Measurements from ENCODE around the gene TRNAU1AP. TPM values are rescaled to one million over a fixed set of nuclear protein-coding genes. Genes with fewer than 3 reads are reported as not detected.
"Not testable (repeated sequence)": the region's sequence is repeated elsewhere in the genome, so short reads cannot be mapped to it uniquely, and the experiment has no call there.

TRNAU1AP gene
- total RNA-seq, 4 donors from 2014 or later = 4.1 to 25.4 (median 12.4) TPM

DNA sequence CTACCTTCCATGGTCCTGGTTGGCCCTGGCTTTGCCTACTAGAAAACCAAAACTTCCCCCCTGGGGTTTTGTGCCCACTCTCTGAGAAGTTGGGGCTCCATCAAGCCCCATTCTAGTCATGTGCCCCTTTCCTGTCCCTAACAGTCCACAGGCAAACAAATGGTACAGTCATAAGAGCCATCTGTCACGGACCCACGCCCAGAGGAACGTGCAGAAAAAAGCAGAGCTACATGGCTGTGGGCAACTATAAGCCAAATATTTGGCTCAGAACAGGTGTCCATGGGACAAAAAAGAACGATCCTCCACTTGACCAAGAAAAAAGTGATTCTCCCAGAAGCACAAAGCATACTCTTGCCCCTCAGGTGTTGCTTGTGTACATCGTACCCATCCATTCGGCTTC, 14.6 kb upstream of the TRNAU1AP start:
- H3K27me3 ChIP-seq = no peaks in the 10 kb centered on the region
- intact Hi-C loops (cut with DNase I; ENCODE audit: low total_unique reads) (no loop called here), in situ Hi-C loops (cut with MboI; ENCODE audit: low pct_ligation_motif_present in 1 of 4, low pct_unique_long_range_greater_than_20kb in 1 of 4, low sequenced_read_pairs in 3 of 4) (no loop called here)
- 75 to 100% methylated on average over 2 to 6 of the region's 6 CpGs for WGBS, 2 donors (ENCODE audit: low coverage in 1 of 2)
- H3K36me3 ChIP-seq = no peaks in the 10 kb centered on the region
- H3K9me3 ChIP-seq = no peaks in the 10 kb centered on the region
- TF ChIP-seq, protein P1, sequence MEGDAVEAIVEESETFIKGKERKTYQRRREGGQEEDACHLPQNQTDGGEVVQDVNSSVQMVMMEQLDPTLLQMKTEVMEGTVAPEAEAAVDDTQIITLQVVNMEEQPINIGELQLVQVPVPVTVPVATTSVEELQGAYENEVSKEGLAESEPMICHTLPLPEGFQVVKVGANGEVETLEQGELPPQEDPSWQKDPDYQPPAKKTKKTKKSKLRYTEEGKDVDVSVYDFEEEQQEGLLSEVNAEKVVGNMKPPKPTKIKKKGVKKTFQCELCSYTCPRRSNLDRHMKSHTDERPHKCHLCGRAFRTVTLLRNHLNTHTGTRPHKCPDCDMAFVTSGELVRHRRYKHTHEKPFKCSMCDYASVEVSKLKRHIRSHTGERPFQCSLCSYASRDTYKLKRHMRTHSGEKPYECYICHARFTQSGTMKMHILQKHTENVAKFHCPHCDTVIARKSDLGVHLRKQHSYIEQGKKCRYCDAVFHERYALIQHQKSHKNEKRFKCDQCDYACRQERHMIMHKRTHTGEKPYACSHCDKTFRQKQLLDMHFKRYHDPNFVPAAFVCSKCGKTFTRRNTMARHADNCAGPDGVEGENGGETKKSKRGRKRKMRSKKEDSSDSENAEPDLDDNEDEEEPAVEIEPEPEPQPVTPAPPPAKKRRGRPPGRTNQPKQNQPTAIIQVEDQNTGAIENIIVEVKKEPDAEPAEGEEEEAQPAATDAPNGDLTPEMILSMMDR (IDR thresholded peaks at IDR 0.05) = no peak
- TF ChIP-seq POLR2AphosphoS5 (IDR thresholded peaks at IDR 0.05) = no peak
- TF ChIP-seq EP300 (IDR thresholded peaks at IDR 0.05; ENCODE audit: low read depth) = no peak
- TF ChIP-seq POLR2A (IDR thresholded peaks at IDR 0.05) = no peak
- H3K4me1 ChIP-seq = peaks cover 0 to 9% (median 4%) of the 10 kb centered on the region in 4 donors
- H3K4me3 ChIP-seq = no peak overlapping the region
- DNase-seq = no peak
- H3K27ac ChIP-seq = no peak overlapping the region

DNA sequence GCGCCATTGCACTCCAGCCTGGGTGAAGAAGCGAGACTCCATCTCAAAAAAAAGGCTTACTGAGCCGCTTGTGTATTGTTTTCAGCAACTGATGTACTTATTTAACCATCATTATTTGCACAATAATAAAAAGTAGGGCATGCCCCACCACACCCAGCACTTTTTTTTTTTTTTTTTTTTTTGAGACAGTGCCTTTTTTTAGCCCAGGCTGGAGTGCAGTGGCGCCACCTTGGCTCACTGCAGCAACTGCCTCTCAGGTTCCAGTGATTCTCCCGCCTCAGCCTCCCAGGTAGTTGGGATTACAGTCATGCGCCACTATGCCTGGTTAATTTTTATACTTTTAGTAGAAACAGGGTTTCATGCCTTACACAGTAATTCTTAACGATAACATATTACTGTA, 12.2 kb upstream of the TRNAU1AP start:
- H3K9me3 ChIP-seq = no peaks in the 10 kb centered on the region
- in situ Hi-C loops (cut with MboI; ENCODE audit: low pct_ligation_motif_present in 1 of 4, low pct_unique_long_range_greater_than_20kb in 1 of 4, low sequenced_read_pairs in 3 of 4) (no loop called here), intact Hi-C loops (cut with DNase I; ENCODE audit: low total_unique reads) (no loop called here)
- no peak overlapping the region for H3K27ac ChIP-seq
- TF ChIP-seq, protein P1 (IDR thresholded peaks at IDR 0.05) = peak in 1 of 5 experiments; percentile 6
- no peak for TF ChIP-seq POLR2AphosphoS5 (IDR thresholded peaks at IDR 0.05)
- peaks cover 0 to 9% (median 4%) of the 10 kb centered on the region in 4 donors for H3K4me1 ChIP-seq
- WGBS, 2 donors (ENCODE audit: low coverage in 1 of 2) = 61 to 75% methylated on average over 4 to 7 of the region's 7 CpGs
- no peaks in the 10 kb centered on the region for H3K36me3 ChIP-seq
- H3K4me3 ChIP-seq = no peak overlapping the region
- H3K27me3 ChIP-seq = no peaks in the 10 kb centered on the region
- DNase-seq = no peak

DNA sequence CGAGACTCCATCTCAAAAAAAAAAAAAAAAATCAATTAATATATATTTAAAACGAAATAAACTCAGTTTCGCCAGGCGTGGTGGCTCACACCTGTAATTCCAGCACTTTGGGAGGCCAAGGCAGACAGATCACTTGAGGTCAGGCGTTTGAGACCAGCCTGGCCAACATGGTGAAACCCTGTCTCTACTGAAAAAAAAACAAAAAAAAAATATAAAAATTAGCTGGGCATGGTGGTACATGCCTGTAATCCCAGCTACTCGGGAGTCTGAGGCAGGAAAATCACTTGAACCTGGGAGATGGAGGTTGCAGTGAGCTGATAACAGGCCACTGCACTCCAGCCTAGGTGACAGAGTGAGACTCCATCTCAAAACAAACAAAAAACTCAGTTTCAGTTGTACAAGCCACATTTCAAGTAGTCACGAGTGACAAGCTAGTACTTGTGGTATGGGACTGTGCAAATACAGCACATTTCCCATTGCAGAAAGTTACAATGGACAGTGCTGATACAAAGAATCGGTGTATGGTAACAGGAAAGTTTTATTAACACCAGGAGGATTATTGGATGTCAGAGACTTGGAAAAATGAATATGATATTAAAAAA, 11.4 kb upstream of the TRNAU1AP start:
- intact Hi-C loops (cut with DNase I; ENCODE audit: low total_unique reads); in situ Hi-C loops (cut with MboI; ENCODE audit: low pct_ligation_motif_present in 1 of 4, low pct_unique_long_range_greater_than_20kb in 1 of 4, low sequenced_read_pairs in 3 of 4); H3K4me1 ChIP-seq; H3K9me3 ChIP-seq; H3K27me3 ChIP-seq; H3K27ac ChIP-seq; DNase-seq; H3K4me3 ChIP-seq; H3K36me3 ChIP-seq: not testable (repeated sequence)
- 81 to 87% methylated on average over 7 to 8 of the region's 8 CpGs for WGBS, 2 donors (ENCODE audit: low coverage in 1 of 2)

DNA sequence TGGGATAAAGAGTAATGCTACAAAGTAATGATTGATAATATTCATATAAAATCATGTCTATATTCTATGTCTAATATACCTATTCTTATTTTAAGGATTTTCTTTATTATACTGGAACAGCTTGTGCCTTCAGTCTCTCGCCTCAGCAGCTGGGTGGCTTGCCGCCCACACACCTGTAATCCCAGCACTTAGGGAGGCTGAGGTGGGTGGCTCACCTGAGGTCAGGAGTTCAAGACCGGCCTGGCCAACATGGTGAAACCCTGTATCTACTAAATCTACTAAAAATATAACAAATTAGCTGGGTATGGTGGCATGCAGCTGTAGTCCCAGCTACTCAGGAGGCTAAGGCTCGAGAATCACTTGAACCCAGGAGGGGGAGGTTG, 7.6 kb upstream of the TRNAU1AP start:
- H3K27ac ChIP-seq = no peak overlapping the region
- no peak overlapping the region for H3K4me3 ChIP-seq
- no peaks in the 10 kb centered on the region for H3K9me3 ChIP-seq
- TF ChIP-seq, protein P1 (IDR thresholded peaks at IDR 0.05) = no peak
- no peak for TF ChIP-seq EP300 (IDR thresholded peaks at IDR 0.05; ENCODE audit: low read depth)
- no peak for TF ChIP-seq POLR2AphosphoS5 (IDR thresholded peaks at IDR 0.05)
- TF ChIP-seq POLR2A (IDR thresholded peaks at IDR 0.05) = no peak
- no peaks in the 10 kb centered on the region for H3K27me3 ChIP-seq
- 89 to 93% methylated on average over 4 of the region's 4 CpGs for WGBS, 2 donors (ENCODE audit: low coverage in 1 of 2)
- no peak for DNase-seq
- intact Hi-C loops (cut with DNase I; ENCODE audit: low total_unique reads) (no loop called here), in situ Hi-C loops (cut with MboI; ENCODE audit: low pct_ligation_motif_present in 1 of 4, low pct_unique_long_range_greater_than_20kb in 1 of 4, low sequenced_read_pairs in 3 of 4) (no loop called here)
- H3K4me1 ChIP-seq = peaks cover 0 to 4% (median 0%) of the 10 kb centered on the region in 4 donors
- H3K36me3 ChIP-seq = no peaks in the 10 kb centered on the region

DNA sequence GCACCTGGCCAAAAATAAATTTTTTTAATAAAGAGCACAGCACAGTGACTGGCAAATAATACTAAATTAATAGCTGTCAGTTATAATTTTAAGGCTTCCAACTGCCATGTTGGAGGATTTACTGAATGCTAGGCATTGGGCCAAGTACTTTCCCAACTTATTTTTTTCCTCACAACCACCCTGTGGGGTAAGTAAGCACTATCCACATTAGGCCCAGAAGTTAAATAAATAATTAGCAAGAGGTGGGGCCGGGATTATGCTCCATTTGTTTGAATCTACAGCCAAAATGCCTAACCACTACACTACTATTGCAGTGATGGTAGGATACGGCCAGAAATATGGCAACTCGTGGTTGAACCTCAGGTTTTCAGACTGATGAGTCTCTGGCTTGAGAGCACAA, 4.6 kb upstream of the TRNAU1AP start:
- intact Hi-C loops (cut with DNase I; ENCODE audit: low total_unique reads) = no loop called here
- H3K27ac ChIP-seq = no peak overlapping the region
- H3K27me3 ChIP-seq = no peaks in the 10 kb centered on the region
- no peak overlapping the region for H3K4me3 ChIP-seq
- in situ Hi-C loops (cut with MboI; ENCODE audit: low pct_ligation_motif_present in 1 of 4, low pct_unique_long_range_greater_than_20kb in 1 of 4, low sequenced_read_pairs in 3 of 4) = no loop called here
- H3K36me3 ChIP-seq = no peaks in the 10 kb centered on the region
- TF ChIP-seq POLR2AphosphoS5 (IDR thresholded peaks at IDR 0.05) (no peak), EP300 (IDR thresholded peaks at IDR 0.05; ENCODE audit: low read depth) (no peak), POLR2A (IDR thresholded peaks at IDR 0.05) (no peak)
- TF ChIP-seq, protein P1 (IDR thresholded peaks at IDR 0.05) = no peak
- H3K4me1 ChIP-seq = peaks cover 0 to 14% (median 8%) of the 10 kb centered on the region in 4 donors
- WGBS, 2 donors (ENCODE audit: low coverage in 1 of 2) = 50 to 72% methylated on average over 1 to 3 of the region's 3 CpGs
- DNase-seq = no peak
- H3K9me3 ChIP-seq = no peaks in the 10 kb centered on the region

All from transverse colon (tissue), 4 donors.